Panc1 (cell line): ENCODE results near the gene AAMP. TPM values are rescaled to one million over a fixed set of nuclear protein-coding genes. Genes with fewer than 3 reads are reported as not detected.
A peak's percentile ranks its signal among the peaks of the same experiment; 100 is the strongest.

Source experiments
- ATAC-seq: fragments of 200-7000 bp; cut with Tn5 transposase; 2 replicates; pipeline ENCODE4 v1.9.1; 2020; ENCODE audit warnings: mild to moderate bottlenecking, moderate library complexity
- BruUV-seq: library from RNA; stranded (reverse); fragments of 400-500 nt; replicated peaks from 2 replicates; lab custom pipeline; 2021; lab: Mats Ljungman, UMichigan
- CTCF ChIA-PET: fragments of 300-600 bp; sonication (Branson Sonifier 250); formaldehyde crosslinking; loops from one replicate; lab custom pipeline; 2022; ENCODE audit warnings: antibody characterized with exemption; lab: Charles Lee
- POLR2A ChIA-PET: fragments of 300-600 bp; sonication (Branson Sonifier 250); formaldehyde crosslinking; loops from one replicate; lab custom pipeline; 2022; ENCODE audit warnings: antibody characterized with exemption; lab: Charles Lee
- DNase-seq: peaks from one replicate; pipeline ENCODE4 v3.0.0-alpha.2; 2010; ENCODE audit warnings: low read depth, low spot score
- H3K27ac ChIP-seq: 2 replicates; pipeline ENCODE4 v1.5.1; 2011; ENCODE audit warnings: mild to moderate bottlenecking, low read length, inconsistent platforms
- H3K27me3 ChIP-seq: fragments of 200-500 bp; sonication (Bioruptor generic); 2 replicates; pipeline ENCODE4 v1.6.0; 2014; ENCODE audit warnings: low read length, inconsistent platforms; ENCODE audit not compliant: control insufficient read depth, insufficient read depth
- H3K36me3 ChIP-seq: fragments of 200-500 bp; sonication (Bioruptor generic); 2 replicates; pipeline ENCODE4 v1.5.1; 2014; ENCODE audit warnings: inconsistent platforms, mild to moderate bottlenecking, low read length, moderate library complexity; ENCODE audit not compliant: control insufficient read depth, insufficient read depth
- H3K4me1 ChIP-seq: 2 replicates; pipeline ENCODE4 v1.5.1; 2011; ENCODE audit warnings: inconsistent platforms, mild to moderate bottlenecking, low read length, moderate library complexity; ENCODE audit not compliant: control insufficient read depth, insufficient read depth
- H3K4me3 ChIP-seq, 2 experiments: 2 replicates each; pipeline ENCODE4 v1.5.1; 2011 to 2012; ENCODE audit warnings: low read depth in 2 of 2, low read length in 2 of 2, mild to moderate bottlenecking in 2 of 2, inconsistent platforms in 1 of 2, moderate library complexity in 1 of 2
- H3K9me3 ChIP-seq: fragments of 200-500 bp; sonication (Bioruptor generic); 2 replicates; pipeline ENCODE4 v1.5.1; 2014; ENCODE audit warnings: low read depth, mild to moderate bottlenecking, inconsistent platforms, low read length, moderate library complexity; ENCODE audit not compliant: control insufficient read depth, insufficient read depth
- CTCF ChIP-seq: fragments of 450-650 bp; IDR thresholded peaks from 2 replicates; pipeline ENCODE4 v1.5.1; 2017; ENCODE audit warnings: mild to moderate bottlenecking
- POLR2AphosphoS5 ChIP-seq: IDR thresholded peaks from 2 replicates; pipeline ENCODE4 v1.6.1; 2012; ENCODE audit warnings: mild to moderate bottlenecking, low read depth, low read length, moderate library complexity
- SIN3A ChIP-seq: IDR thresholded peaks from 2 replicates; pipeline ENCODE4 v1.6.1; 2012; ENCODE audit warnings: low read depth, mild to moderate bottlenecking, low read length, moderate library complexity, borderline replicate concordance; ENCODE audit not compliant: insufficient read depth
- TCF7L2 ChIP-seq: IDR thresholded peaks from 2 replicates; pipeline ENCODE4 v1.6.1; 2011; ENCODE audit warnings: mild to moderate bottlenecking, low read depth, low read length, inconsistent platforms
- in situ Hi-C: cut with HindIII; loops from 2 replicates; pipeline ENCODE4 v1.10.0; 2016; ENCODE audit warnings: low sequenced_read_pairs, low pct_unique_long_range_greater_than_20kb
- intact Hi-C: fragments of 100-400 bp; cut with micrococcal nuclease; formaldehyde crosslinking; loops from one replicate; pipeline ENCODE4 v1.10.0; 2022; ENCODE audit not compliant: unreplicated experiment
- total RNA-seq: library from RNA; stranded (reverse); gene quantifications from one replicate; pipeline ENCODE4 v1.2.1, GENCODE V29; 2021; ENCODE audit not compliant: unreplicated experiment
- TF ChIP-seq, protein P1 (sequence below), 2 experiments: IDR thresholded peaks; 2 replicates each; pipeline ENCODE4 v1.6.1; 2011 to 2012; ENCODE audit warnings: low read depth in 2 of 2, control low read depth in 1 of 2, low read length in 1 of 2, mild to moderate bottlenecking in 1 of 2, moderate library complexity in 1 of 2; ENCODE audit not compliant: insufficient read depth in 1 of 2

The AAMP gene
- total RNA-seq, 1 experiment from 2014 or later: 103 TPM

DNA sequence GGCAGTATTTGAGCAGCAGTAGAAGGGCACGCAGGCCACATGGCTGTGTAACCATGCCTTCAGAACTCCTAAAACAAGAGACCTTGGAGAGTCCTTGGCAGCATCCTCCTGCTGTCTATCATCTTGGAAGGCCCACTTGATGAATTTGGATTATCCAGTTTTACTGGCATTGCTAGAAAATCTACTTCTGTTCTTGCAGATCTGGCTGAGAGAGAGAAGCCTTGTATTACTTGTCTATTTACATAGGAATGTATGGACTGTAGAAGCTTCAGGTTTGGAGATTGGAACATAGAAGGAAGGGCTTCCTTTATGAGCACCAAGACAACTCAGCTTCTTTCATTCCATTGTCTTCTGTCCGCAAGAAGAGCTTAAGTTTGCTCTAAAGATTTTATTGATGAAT, 25.3 kb downstream of the AAMP start:
- ChIA-PET POLR2A (no interaction called here), CTCF (no interaction called here)
- TF ChIP-seq SIN3A (no peak), POLR2AphosphoS5 (no peak), TCF7L2 (no peak), CTCF (no peak)
- TF ChIP-seq, protein P1, sequence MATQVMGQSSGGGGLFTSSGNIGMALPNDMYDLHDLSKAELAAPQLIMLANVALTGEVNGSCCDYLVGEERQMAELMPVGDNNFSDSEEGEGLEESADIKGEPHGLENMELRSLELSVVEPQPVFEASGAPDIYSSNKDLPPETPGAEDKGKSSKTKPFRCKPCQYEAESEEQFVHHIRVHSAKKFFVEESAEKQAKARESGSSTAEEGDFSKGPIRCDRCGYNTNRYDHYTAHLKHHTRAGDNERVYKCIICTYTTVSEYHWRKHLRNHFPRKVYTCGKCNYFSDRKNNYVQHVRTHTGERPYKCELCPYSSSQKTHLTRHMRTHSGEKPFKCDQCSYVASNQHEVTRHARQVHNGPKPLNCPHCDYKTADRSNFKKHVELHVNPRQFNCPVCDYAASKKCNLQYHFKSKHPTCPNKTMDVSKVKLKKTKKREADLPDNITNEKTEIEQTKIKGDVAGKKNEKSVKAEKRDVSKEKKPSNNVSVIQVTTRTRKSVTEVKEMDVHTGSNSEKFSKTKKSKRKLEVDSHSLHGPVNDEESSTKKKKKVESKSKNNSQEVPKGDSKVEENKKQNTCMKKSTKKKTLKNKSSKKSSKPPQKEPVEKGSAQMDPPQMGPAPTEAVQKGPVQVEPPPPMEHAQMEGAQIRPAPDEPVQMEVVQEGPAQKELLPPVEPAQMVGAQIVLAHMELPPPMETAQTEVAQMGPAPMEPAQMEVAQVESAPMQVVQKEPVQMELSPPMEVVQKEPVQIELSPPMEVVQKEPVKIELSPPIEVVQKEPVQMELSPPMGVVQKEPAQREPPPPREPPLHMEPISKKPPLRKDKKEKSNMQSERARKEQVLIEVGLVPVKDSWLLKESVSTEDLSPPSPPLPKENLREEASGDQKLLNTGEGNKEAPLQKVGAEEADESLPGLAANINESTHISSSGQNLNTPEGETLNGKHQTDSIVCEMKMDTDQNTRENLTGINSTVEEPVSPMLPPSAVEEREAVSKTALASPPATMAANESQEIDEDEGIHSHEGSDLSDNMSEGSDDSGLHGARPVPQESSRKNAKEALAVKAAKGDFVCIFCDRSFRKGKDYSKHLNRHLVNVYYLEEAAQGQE (IDR thresholded peaks at IDR 0.05; ENCODE audit: insufficient read depth in 1 of 2, low read depth in 2 of 2, low read length in 1 of 2): no peak
- intact Hi-C loops: no loop called here
- Histone ChIP-seq H3K4me1 (no peaks in the 10 kb centered on the region), H3K4me3 (no peak overlapping the region), H3K9me3 (no peaks in the 10 kb centered on the region), H3K27ac (no peak overlapping the region), H3K27me3 (no peaks in the 10 kb centered on the region), H3K36me3 (peaks cover 55% of the 10 kb centered on the region)
- BruUV-seq: no TSS peak
- DNase-seq (no peak), ATAC-seq (no peak)
- in situ Hi-C loops: no loop called here

DNA sequence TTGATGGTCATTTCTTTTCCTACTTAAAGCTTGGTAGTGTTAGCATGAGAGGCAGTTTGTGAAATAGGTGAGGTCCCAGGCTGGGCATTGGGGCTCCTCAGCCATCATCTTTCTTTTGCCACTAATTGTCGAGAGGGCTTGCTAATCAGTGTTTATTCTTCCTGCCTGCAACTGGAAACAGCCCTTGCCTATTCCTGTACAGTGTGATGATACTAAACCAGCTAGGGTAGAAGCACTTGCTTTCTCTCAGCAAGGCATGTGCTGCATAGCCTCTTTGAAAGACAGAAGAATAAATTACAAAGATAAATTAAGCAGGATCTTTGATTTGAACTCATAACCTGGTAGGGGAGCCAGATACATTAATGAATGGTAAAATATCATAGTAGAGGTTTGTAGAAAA, 25.7 kb downstream of the AAMP start:
- no peaks in the 10 kb centered on the region for H3K27me3 ChIP-seq
- no peaks in the 10 kb centered on the region for H3K4me1 ChIP-seq
- peaks cover 52% of the 10 kb centered on the region for H3K36me3 ChIP-seq
- POLR2A ChIA-PET: no interaction called here
- TSS peak; percentile 33 for BruUV-seq
- TF ChIP-seq POLR2AphosphoS5 (no peak), CTCF (no peak), SIN3A (no peak), TCF7L2 (no peak)
- TF ChIP-seq, protein P1 (IDR thresholded peaks at IDR 0.05; ENCODE audit: insufficient read depth in 1 of 2, low read depth in 2 of 2, low read length in 1 of 2): no peak
- DNase-seq: no peak
- no peak for ATAC-seq
- CTCF ChIA-PET: no interaction called here
- H3K9me3 ChIP-seq: no peaks in the 10 kb centered on the region
- in situ Hi-C loops: no loop called here
- intact Hi-C loops: no loop called here
- H3K4me3 ChIP-seq: no peak overlapping the region
- H3K27ac ChIP-seq: no peak overlapping the region
